Lower leg skin (tissue), 3 donors: ENCODE data around the gene PLXNA2.

Experiments
- POLR2A ChIP-seq, 2 donors: fragments of 450-650 bp; IDR thresholded peaks; one replicate each; pipeline ENCODE4 v1.6.1; 2016 to 2017; ENCODE audit warnings: antibody characterized with exemption in 2 of 2, mild to moderate bottlenecking in 1 of 2, moderate library complexity in 1 of 2
- TF ChIP-seq, protein P1 (sequence below), 3 donors: fragments of 450-650 bp; IDR thresholded peaks; one replicate each; pipeline ENCODE4 v1.5.1; 2016; ENCODE audit warnings: antibody characterized with exemption in 3 of 3, mild to moderate bottlenecking in 3 of 3, moderate library complexity in 2 of 3

DNA sequence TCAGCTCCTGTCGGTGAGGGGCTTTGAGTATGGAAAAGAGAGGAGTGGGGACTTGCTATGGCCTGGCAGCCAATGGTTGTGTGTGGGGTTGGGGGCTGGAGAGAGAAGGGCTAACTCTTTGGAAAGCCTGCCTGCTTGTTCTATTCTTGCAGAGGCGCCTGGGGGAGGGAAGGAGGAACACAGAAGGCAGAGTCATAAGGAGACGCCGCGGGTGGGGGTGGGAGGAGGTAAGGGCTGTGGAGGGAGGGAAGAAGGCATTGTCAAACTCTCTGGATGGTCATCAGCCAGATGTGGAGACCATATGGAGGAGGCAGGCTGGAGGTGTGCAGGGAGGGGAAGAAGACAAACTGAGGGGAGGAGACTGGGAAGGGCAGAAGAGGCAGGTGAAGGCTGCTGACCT lies 70.0 kb downstream of the PLXNA2 start:
- TF ChIP-seq POLR2A (IDR thresholded peaks at IDR 0.05): no peak
- TF ChIP-seq, protein P1, sequence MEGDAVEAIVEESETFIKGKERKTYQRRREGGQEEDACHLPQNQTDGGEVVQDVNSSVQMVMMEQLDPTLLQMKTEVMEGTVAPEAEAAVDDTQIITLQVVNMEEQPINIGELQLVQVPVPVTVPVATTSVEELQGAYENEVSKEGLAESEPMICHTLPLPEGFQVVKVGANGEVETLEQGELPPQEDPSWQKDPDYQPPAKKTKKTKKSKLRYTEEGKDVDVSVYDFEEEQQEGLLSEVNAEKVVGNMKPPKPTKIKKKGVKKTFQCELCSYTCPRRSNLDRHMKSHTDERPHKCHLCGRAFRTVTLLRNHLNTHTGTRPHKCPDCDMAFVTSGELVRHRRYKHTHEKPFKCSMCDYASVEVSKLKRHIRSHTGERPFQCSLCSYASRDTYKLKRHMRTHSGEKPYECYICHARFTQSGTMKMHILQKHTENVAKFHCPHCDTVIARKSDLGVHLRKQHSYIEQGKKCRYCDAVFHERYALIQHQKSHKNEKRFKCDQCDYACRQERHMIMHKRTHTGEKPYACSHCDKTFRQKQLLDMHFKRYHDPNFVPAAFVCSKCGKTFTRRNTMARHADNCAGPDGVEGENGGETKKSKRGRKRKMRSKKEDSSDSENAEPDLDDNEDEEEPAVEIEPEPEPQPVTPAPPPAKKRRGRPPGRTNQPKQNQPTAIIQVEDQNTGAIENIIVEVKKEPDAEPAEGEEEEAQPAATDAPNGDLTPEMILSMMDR (IDR thresholded peaks at IDR 0.05): no peak
